Brain microvascular endothelial cell (primary cell): ENCODE data around the gene HERC6.
"Not testable (repeated sequence)": the region's sequence is repeated elsewhere in the genome, so short reads cannot be mapped to it uniquely, and the experiment has no call there.

ENCODE experiments used
- DNase-seq: peaks from one replicate; pipeline ENCODE4 v3.0.0-alpha.2; 2020
- H3K27ac ChIP-seq: fragments of 250-450 bp; sonication (Bioruptor Pico); 2 replicates; pipeline ENCODE4 v1.5.1; 2020; ENCODE audit warnings: mild to moderate bottlenecking, moderate library complexity
- H3K27me3 ChIP-seq: fragments of 250-450 bp; sonication (Bioruptor Pico); replicated peaks from 2 replicates; pipeline ENCODE4 v1.5.1; 2020; ENCODE audit warnings: mild to moderate bottlenecking
- H3K36me3 ChIP-seq: fragments of 250-450 bp; sonication (Bioruptor Pico); replicated peaks from 2 replicates; pipeline ENCODE4 v1.5.1; 2020; ENCODE audit warnings: mild to moderate bottlenecking
- H3K4me3 ChIP-seq: 2 replicates; pipeline ENCODE4 v1.5.1; 2011; ENCODE audit warnings: low read depth, mild to moderate bottlenecking, control low read depth, low read length, moderate library complexity
- in situ Hi-C: cut with HindIII; loops from 2 replicates; pipeline ENCODE4 v1.10.0; 2017; ENCODE audit warnings: low sequenced_read_pairs, low pct_ligation_motif_present
- TF ChIP-seq, protein P1 (sequence below): IDR thresholded peaks from 2 replicates; pipeline ENCODE4 v1.5.1; 2011; ENCODE audit warnings: low read depth, mild to moderate bottlenecking, moderate library complexity, low read length, control low read depth, inconsistent platforms; ENCODE audit errors: missing control alignments

HERC6 gene

GRCh38 chr4:88360256-88360655 lies 18.4 kb upstream of the HERC6 start:
- Histone ChIP-seq H3K36me3 (no peaks in the 10 kb centered on the region), H3K4me3 (no peak overlapping the region), H3K27ac (no peak overlapping the region), H3K27me3 (no peaks in the 10 kb centered on the region)
- in situ Hi-C loops: no loop called here
- TF ChIP-seq, protein P1, sequence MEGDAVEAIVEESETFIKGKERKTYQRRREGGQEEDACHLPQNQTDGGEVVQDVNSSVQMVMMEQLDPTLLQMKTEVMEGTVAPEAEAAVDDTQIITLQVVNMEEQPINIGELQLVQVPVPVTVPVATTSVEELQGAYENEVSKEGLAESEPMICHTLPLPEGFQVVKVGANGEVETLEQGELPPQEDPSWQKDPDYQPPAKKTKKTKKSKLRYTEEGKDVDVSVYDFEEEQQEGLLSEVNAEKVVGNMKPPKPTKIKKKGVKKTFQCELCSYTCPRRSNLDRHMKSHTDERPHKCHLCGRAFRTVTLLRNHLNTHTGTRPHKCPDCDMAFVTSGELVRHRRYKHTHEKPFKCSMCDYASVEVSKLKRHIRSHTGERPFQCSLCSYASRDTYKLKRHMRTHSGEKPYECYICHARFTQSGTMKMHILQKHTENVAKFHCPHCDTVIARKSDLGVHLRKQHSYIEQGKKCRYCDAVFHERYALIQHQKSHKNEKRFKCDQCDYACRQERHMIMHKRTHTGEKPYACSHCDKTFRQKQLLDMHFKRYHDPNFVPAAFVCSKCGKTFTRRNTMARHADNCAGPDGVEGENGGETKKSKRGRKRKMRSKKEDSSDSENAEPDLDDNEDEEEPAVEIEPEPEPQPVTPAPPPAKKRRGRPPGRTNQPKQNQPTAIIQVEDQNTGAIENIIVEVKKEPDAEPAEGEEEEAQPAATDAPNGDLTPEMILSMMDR: no peak
- DNase-seq: no peak

DNA sequence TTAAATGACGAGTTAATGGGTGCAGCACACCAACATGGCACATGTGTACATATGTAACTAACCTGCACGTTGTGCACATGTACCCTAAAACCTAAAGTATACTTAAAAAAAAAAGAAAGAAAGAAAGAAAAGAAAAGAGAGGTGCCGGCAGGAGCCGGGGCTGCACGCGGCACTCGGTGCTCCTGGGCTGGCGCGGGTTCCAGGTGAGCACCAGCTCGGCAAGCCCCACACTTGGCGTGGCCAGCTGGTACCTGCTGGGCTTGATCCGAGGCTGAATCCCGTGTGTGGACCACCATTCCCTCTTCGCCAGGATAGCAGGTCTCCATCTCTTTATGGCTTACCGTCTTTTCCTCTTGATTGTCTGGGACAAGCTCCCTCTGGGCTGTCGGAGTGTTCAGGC lies 17.9 kb upstream of the HERC6 start:
- Histone ChIP-seq H3K36me3 (no peaks in the 10 kb centered on the region), H3K27ac (no peak overlapping the region), H3K4me3 (no peak overlapping the region), H3K27me3 (no peaks in the 10 kb centered on the region)
- no peak for DNase-seq
- TF ChIP-seq, protein P1: no peak
- in situ Hi-C loops: no loop called here

GRCh38 chr4:88361217-88361773 lies 17.4 kb upstream of the HERC6 start:
- H3K27ac ChIP-seq, H3K27me3 ChIP-seq, in situ Hi-C loops, DNase-seq, H3K36me3 ChIP-seq, H3K4me3 ChIP-seq: not testable (repeated sequence)

GRCh38 chr4:88366460-88366859 lies 12.2 kb upstream of the HERC6 start:
- no peak for DNase-seq
- H3K36me3 ChIP-seq: no peaks in the 10 kb centered on the region
- H3K27ac ChIP-seq: no peak overlapping the region
- H3K4me3 ChIP-seq: no peak overlapping the region
- no peaks in the 10 kb centered on the region for H3K27me3 ChIP-seq
- TF ChIP-seq, protein P1: no peak
- in situ Hi-C loops: no loop called here

- TF ChIP-seq, protein P1: no peak
- no peak for DNase-seq
- no peak overlapping the region for H3K27ac ChIP-seq
- H3K27me3 ChIP-seq: no peaks in the 10 kb centered on the region
- no peaks in the 10 kb centered on the region for H3K36me3 ChIP-seq
- in situ Hi-C loops: no loop called here
- H3K4me3 ChIP-seq: no peak overlapping the region
These were observed 10.8 kb upstream of the HERC6 start for GRCh38 chr4:88367826-88368225.

- DNase-seq: peak; percentile 11
- H3K27ac ChIP-seq, H3K36me3 ChIP-seq, H3K4me3 ChIP-seq, in situ Hi-C loops, H3K27me3 ChIP-seq: not testable (repeated sequence)
- TF ChIP-seq, protein P1: peak; percentile 59
These were observed 9.4 kb upstream of the HERC6 start for GRCh38 chr4:88369180-88369812.
